ENCODE data around the gene CFAP210.

CFAP210 gene

DNA sequence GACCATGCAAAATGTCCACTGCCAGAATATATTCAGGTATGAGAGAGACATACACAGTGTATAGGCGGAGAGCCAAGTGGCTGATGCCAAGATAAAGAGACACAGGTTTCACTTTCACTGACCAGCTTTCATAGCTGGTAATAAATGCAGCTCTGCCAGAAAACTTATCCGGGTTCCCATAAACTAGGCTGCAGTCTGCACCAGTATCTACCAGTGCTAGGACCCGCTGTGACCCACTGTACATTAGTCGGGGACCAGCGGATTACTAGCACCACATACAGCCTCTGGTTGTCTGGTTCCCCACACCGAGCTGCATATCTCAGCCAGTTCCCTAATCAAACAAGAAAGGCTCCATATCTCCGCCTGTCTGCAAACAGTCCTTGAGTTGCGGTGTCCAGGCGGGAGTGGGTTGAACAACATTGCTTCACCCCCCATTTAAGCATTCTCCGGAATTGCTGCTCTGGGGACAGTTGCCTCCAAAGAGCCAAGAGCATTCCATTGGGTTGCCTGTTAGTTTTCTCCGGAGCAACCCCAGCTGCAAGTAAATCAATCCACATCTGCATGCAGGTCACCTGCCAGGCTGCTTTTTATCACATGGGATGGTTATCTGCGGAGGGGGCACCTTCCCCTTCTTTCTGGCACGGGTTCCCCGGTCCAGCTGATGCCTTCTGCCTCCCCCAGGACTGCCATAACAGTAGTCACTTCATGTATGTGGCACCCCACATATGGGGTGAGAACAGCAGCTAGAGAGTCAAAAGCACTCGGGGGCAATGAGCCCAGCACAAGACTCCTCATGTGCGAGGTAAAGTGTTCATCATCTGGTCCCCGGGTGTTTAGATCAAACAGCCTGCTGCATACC, 21.4 kb upstream of the CFAP210 start:
- WGBS (ENCODE audit: extremely low coverage, insufficient coverage, insufficient read length), result no CpG with 5 or more reads among the region's 17 CpGs
- H4K91ac ChIP-seq (ENCODE audit: low read depth, low read length), result no peak overlapping the region
- H3K79me2 ChIP-seq (ENCODE audit: control insufficient read depth, insufficient read depth, low read length, poor library complexity), result no peaks in the 10 kb centered on the region

DNA sequence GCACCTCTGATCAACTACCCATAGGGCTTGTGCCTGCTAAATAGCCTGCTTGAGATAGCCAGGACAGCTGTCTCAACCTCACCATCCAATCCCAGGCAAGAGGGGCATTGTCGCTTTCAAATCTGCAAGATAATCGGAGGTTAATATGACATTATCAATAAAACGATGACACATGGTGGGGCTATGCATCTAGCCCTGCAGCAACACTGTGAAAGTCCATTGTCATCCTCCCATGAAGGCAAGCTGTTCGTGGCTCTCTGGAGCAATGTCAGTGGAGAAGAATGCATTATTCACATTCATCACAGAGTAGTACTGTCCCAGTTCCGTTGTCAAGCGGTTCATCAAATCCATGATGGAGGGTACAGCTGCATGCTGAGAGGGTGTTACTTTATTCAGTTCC, 20.5 kb upstream of the CFAP210 start:
- no peaks in the 10 kb centered on the region for H3K9me3 ChIP-seq (ENCODE audit: insufficient read depth, low read depth, low read length)
- no peak overlapping the region for H3K23ac ChIP-seq (ENCODE audit: low read length)
- WGBS (ENCODE audit: extremely low coverage, insufficient coverage, insufficient read length), result no CpG with 5 or more reads among the region's 6 CpGs
- H3K36me3 ChIP-seq (ENCODE audit: control insufficient read depth in 1 of 2, insufficient read depth in 2 of 2, low read length in 2 of 2), result peaks cover 3 to 5% of the 10 kb centered on the region in 2 experiments
- H3K79me2 ChIP-seq (ENCODE audit: control insufficient read depth, insufficient read depth, low read length, poor library complexity), result no peaks in the 10 kb centered on the region
- no peak overlapping the region for H2AK5ac ChIP-seq (ENCODE audit: low read length)
- no peak overlapping the region for H3K4ac ChIP-seq (ENCODE audit: low read depth, low read length)
- H2BK12ac ChIP-seq (ENCODE audit: low read length), result no peak overlapping the region
- no peak overlapping the region for H3K4me3 ChIP-seq (ENCODE audit: low read depth, low read length)
- no peak overlapping the region for H4K12ac ChIP-seq (ENCODE audit: low read depth, low read length)
- H3K14ac ChIP-seq (ENCODE audit: low read length), result no peak overlapping the region
- no peak overlapping the region for H3K27ac ChIP-seq (ENCODE audit: low read depth, low read length)
- no peak overlapping the region for H4K8ac ChIP-seq (ENCODE audit: low read depth, low read length)
- H3K18ac ChIP-seq (ENCODE audit: low read length), result no peak overlapping the region
- no peak overlapping the region for H2BK120ac ChIP-seq (ENCODE audit: insufficient read depth, low read length, poor library complexity)
- no peak overlapping the region for H2AFZ ChIP-seq (ENCODE audit: insufficient read depth, low read length, poor library complexity)
- no peak for DNase-seq
- no peaks in the 10 kb centered on the region for H3K79me1 ChIP-seq (ENCODE audit: low read length)
- H3K4me1 ChIP-seq (ENCODE audit: control insufficient read depth in 1 of 2, insufficient read depth in 2 of 2, low read length in 2 of 2), result peaks cover 0 to 3% of the 10 kb centered on the region in 2 experiments
- no peak overlapping the region for H3K4me2 ChIP-seq (ENCODE audit: low read length)
- H3K9ac ChIP-seq (ENCODE audit: low read length), result no peak overlapping the region
- no peak overlapping the region for H2BK5ac ChIP-seq (ENCODE audit: low read depth, low read length, poor library complexity)
- no peaks in the 10 kb centered on the region for H3K27me3 ChIP-seq (ENCODE audit: insufficient read depth, low read length)
- H4K91ac ChIP-seq (ENCODE audit: low read depth, low read length), result no peak overlapping the region

More for the DNA sequence above, 21.4 kb upstream of the CFAP210 start:
- no peak overlapping the region for H2AK5ac ChIP-seq (ENCODE audit: low read length)
- H3K4me3 ChIP-seq (ENCODE audit: low read depth, low read length), result no peak overlapping the region
- no peak overlapping the region for H3K14ac ChIP-seq (ENCODE audit: low read length)
- H3K9ac ChIP-seq (ENCODE audit: low read length), result no peak overlapping the region
- no peak for DNase-seq
- H3K9me3 ChIP-seq (ENCODE audit: insufficient read depth, low read depth, low read length), result no peaks in the 10 kb centered on the region
- H2BK12ac ChIP-seq (ENCODE audit: low read length), result no peak overlapping the region
- H3K4me2 ChIP-seq (ENCODE audit: low read length), result no peak overlapping the region
- H3K4ac ChIP-seq (ENCODE audit: low read depth, low read length), result no peak overlapping the region
- H4K12ac ChIP-seq (ENCODE audit: low read depth, low read length), result no peak overlapping the region
- peaks cover 0 to 3% of the 10 kb centered on the region in 2 experiments for H3K4me1 ChIP-seq (ENCODE audit: control insufficient read depth in 1 of 2, insufficient read depth in 2 of 2, low read length in 2 of 2)
- H3K36me3 ChIP-seq (ENCODE audit: control insufficient read depth in 1 of 2, insufficient read depth in 2 of 2, low read length in 2 of 2), result peaks cover 3 to 5% of the 10 kb centered on the region in 2 experiments
- H3K18ac ChIP-seq (ENCODE audit: low read length), result no peak overlapping the region
- H2BK5ac ChIP-seq (ENCODE audit: low read depth, low read length, poor library complexity), result no peak overlapping the region
- H3K23ac ChIP-seq (ENCODE audit: low read length), result no peak overlapping the region
- H3K27ac ChIP-seq (ENCODE audit: low read depth, low read length), result no peak overlapping the region
- no peak overlapping the region for H2AFZ ChIP-seq (ENCODE audit: insufficient read depth, low read length, poor library complexity)
- H3K27me3 ChIP-seq (ENCODE audit: insufficient read depth, low read length), result no peaks in the 10 kb centered on the region
- H4K8ac ChIP-seq (ENCODE audit: low read depth, low read length), result no peak overlapping the region
- H3K79me1 ChIP-seq (ENCODE audit: low read length), result no peaks in the 10 kb centered on the region
- no peak overlapping the region for H2BK120ac ChIP-seq (ENCODE audit: insufficient read depth, low read length, poor library complexity)

DNA sequence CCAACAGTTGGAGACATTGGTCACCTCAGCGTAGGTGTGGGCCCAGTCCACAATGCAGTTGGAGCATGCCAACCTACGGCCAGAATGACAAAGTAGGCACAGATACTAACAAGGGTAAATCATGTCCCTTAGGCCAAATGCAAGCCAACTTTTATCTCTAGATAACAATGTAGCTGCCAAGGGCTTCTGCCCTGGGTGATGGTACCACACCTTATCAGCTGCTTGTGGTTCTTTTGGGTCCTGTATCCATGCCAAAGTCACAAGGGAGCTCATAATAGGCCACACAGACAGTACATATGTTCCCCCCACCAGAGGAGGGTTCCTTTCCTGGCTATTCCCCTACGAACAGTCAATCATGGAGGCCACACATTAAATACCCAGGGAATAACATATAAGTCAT, 19.1 kb upstream of the CFAP210 start:
- Histone ChIP-seq H4K8ac (ENCODE audit: low read depth, low read length) (no peak overlapping the region), H3K4me1 (ENCODE audit: control insufficient read depth in 1 of 2, insufficient read depth in 2 of 2, low read length in 2 of 2) (peaks cover 0 to 3% of the 10 kb centered on the region in 2 experiments), H3K9ac (ENCODE audit: low read length) (no peak overlapping the region), H4K12ac (ENCODE audit: low read depth, low read length) (no peak overlapping the region), H3K4me2 (ENCODE audit: low read length) (no peak overlapping the region), H2BK120ac (ENCODE audit: insufficient read depth, low read length, poor library complexity) (no peak overlapping the region), H2BK5ac (ENCODE audit: low read depth, low read length, poor library complexity) (no peak overlapping the region), H3K18ac (ENCODE audit: low read length) (no peak overlapping the region), H3K79me1 (ENCODE audit: low read length) (no peaks in the 10 kb centered on the region), H3K4me3 (ENCODE audit: low read depth, low read length) (no peak overlapping the region), H2AFZ (ENCODE audit: insufficient read depth, low read length, poor library complexity) (no peak overlapping the region), H2BK12ac (ENCODE audit: low read length) (no peak overlapping the region), H3K14ac (ENCODE audit: low read length) (no peak overlapping the region), H3K27me3 (ENCODE audit: insufficient read depth, low read length) (no peaks in the 10 kb centered on the region), H2AK5ac (ENCODE audit: low read length) (no peak overlapping the region), H3K4ac (ENCODE audit: low read depth, low read length) (no peak overlapping the region), H3K79me2 (ENCODE audit: control insufficient read depth, insufficient read depth, low read length, poor library complexity) (no peaks in the 10 kb centered on the region), H3K36me3 (ENCODE audit: control insufficient read depth in 1 of 2, insufficient read depth in 2 of 2, low read length in 2 of 2) (peaks cover 3 to 5% of the 10 kb centered on the region in 2 experiments), H3K23ac (ENCODE audit: low read length) (no peak overlapping the region), H4K91ac (ENCODE audit: low read depth, low read length) (no peak overlapping the region), H3K9me3 (ENCODE audit: insufficient read depth, low read depth, low read length) (no peaks in the 10 kb centered on the region), H3K27ac (ENCODE audit: low read depth, low read length) (no peak overlapping the region)
- no CpG with 5 or more reads among the region's 3 CpGs for WGBS (ENCODE audit: extremely low coverage, insufficient coverage, insufficient read length)
- no peak for DNase-seq

DNA sequence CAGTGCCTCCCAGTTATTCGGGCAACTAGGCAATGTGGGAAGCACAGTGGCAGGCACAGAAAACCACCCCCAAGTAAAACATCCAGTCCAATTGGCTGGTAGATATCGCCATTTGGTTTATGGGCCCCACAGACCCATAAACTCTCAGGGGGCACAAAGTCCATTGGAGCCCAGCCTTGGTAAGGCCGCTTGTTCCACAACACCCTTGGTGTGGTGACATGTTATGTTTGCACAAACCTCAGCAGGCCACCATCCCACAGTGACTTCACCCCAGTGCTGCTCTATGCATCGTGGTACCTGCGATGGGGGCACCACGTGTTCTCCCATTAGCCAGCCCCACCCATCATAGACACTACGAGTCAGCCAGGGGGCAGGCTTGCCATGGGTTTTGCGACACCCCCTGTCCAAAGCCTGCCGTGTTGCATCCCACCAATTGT, 18.6 kb upstream of the CFAP210 start:
- Histone ChIP-seq H3K79me1 (ENCODE audit: low read length) (no peaks in the 10 kb centered on the region), H3K9ac (ENCODE audit: low read length) (no peak overlapping the region), H3K27ac (ENCODE audit: low read depth, low read length) (no peak overlapping the region), H2BK12ac (ENCODE audit: low read length) (no peak overlapping the region), H3K23ac (ENCODE audit: low read length) (no peak overlapping the region), H4K91ac (ENCODE audit: low read depth, low read length) (no peak overlapping the region), H2AK5ac (ENCODE audit: low read length) (no peak overlapping the region), H3K4me3 (ENCODE audit: low read depth, low read length) (no peak overlapping the region), H3K14ac (ENCODE audit: low read length) (no peak overlapping the region), H4K12ac (ENCODE audit: low read depth, low read length) (no peak overlapping the region), H3K4ac (ENCODE audit: low read depth, low read length) (no peak overlapping the region), H4K8ac (ENCODE audit: low read depth, low read length) (no peak overlapping the region), H3K4me2 (ENCODE audit: low read length) (no peak overlapping the region), H3K36me3 (ENCODE audit: control insufficient read depth in 1 of 2, insufficient read depth in 2 of 2, low read length in 2 of 2) (peaks cover 3 to 5% of the 10 kb centered on the region in 2 experiments), H3K4me1 (ENCODE audit: control insufficient read depth in 1 of 2, insufficient read depth in 2 of 2, low read length in 2 of 2) (peaks cover 0 to 3% of the 10 kb centered on the region in 2 experiments), H2AFZ (ENCODE audit: insufficient read depth, low read length, poor library complexity) (no peak overlapping the region), H3K9me3 (ENCODE audit: insufficient read depth, low read depth, low read length) (no peaks in the 10 kb centered on the region), H2BK120ac (ENCODE audit: insufficient read depth, low read length, poor library complexity) (no peak overlapping the region), H3K18ac (ENCODE audit: low read length) (no peak overlapping the region), H3K27me3 (ENCODE audit: insufficient read depth, low read length) (no peaks in the 10 kb centered on the region), H2BK5ac (ENCODE audit: low read depth, low read length, poor library complexity) (no peak overlapping the region), H3K79me2 (ENCODE audit: control insufficient read depth, insufficient read depth, low read length, poor library complexity) (no peaks in the 10 kb centered on the region)
- WGBS (ENCODE audit: extremely low coverage, insufficient coverage, insufficient read length), result no CpG with 5 or more reads among the region's 9 CpGs
- DNase-seq, result no peak
